ENCODE data around the gene POLR1A.

The POLR1A gene

DNA sequence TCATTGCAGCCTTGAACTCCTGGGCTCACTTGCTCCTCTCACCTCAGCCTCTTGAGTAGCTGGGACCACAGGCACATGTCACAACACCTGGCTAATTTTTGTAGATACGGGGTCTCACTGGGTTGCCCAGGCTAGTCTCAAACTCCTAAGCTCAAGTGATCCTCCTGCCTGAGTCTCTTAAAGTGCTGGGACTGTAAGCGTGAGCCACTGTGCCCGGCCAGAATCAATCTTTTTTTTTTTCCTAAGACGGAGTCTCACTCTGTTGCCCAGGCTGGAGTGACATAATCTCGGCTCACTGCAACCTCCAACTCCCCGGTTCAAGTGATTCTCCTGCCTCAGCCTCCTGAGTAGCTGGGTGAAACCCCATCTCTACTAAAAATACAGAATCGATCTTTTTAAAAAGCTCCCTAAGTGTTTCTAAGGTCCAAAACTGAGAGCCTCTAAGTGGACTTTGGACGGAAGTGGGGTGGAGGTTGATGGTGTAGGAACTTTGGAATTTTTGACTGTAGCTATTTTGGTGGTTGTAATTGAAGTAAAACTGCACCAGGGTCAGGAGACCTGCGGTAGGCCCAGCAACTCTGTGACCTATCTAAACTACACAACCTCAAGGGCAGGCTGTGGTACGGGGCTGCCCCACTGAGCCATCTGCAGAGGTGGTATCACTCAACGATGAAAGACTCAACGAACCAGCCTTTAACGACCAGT, 82.9 kb downstream of the POLR1A start:
- peaks cover 39% of the 10 kb centered on the region for H3K36me3 Mint-ChIP-seq (ENCODE audit: low read depth)
- intact Hi-C loops (cut with micrococcal nuclease), result no loop called here
- peaks cover 47% of the 10 kb centered on the region for H3K4me1 Mint-ChIP-seq (ENCODE audit: low read depth)
- H3K27ac Mint-ChIP-seq, result no peak overlapping the region
- H3K27me3 Mint-ChIP-seq, result no peaks in the 10 kb centered on the region
- H3K4me3 Mint-ChIP-seq, result no peak overlapping the region
- H3K9me3 Mint-ChIP-seq, result no peaks in the 10 kb centered on the region

DNA sequence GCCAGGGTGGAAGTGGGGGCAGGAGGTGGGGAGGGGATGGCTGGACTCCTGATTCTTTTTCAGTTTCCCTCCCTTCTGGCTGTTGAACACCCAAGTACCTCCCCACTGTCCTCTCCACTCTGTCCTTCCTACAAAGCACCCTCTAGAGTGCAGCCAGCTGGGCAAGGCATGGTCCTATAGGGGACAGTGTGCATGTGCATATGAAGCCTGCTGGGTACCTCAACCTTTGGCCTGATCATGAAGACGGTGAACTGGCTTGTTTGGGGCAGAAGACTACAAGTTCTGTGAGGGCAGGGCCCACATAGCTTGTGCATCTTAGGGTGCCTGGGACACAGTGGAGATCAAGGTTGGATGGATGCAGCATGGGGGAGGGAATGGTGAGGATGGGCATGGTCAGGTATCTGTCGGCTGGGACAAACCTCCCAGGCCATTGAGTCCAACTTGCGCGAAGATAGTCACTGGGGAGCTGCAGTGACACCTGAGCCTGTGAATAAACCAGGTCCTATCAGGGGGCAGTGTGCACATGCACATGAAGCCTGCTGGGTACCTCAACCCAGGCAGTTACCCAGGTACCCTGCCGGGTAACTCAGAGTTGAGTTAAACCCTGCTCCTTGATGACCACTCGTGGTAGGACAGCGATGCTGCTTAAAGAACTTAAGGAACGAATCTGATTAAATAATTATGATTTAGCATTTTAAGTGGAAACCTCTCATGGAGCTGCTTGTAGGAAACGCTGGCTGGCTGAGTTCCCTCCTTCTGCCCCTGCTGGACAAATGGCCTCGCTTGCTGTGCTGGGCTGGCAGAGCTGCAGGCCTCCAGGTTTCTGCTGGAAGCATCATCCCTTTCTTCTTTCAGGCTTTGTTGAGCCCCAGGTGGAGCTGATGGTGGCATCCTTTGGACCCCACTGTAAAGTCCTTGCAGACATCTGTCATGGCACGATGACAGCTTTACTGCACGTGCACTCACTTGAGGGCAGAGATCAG, 84.0 kb downstream of the POLR1A start:
- H3K9me3 Mint-ChIP-seq, result no peaks in the 10 kb centered on the region
- H3K4me1 Mint-ChIP-seq (ENCODE audit: low read depth), result peaks cover 47% of the 10 kb centered on the region
- intact Hi-C loops (cut with micrococcal nuclease), result no loop called here
- H3K27ac Mint-ChIP-seq, result no peak overlapping the region
- H3K27me3 Mint-ChIP-seq, result no peaks in the 10 kb centered on the region
- H3K36me3 Mint-ChIP-seq (ENCODE audit: low read depth), result peaks cover 28% of the 10 kb centered on the region
- no peak overlapping the region for H3K4me3 Mint-ChIP-seq

DNA sequence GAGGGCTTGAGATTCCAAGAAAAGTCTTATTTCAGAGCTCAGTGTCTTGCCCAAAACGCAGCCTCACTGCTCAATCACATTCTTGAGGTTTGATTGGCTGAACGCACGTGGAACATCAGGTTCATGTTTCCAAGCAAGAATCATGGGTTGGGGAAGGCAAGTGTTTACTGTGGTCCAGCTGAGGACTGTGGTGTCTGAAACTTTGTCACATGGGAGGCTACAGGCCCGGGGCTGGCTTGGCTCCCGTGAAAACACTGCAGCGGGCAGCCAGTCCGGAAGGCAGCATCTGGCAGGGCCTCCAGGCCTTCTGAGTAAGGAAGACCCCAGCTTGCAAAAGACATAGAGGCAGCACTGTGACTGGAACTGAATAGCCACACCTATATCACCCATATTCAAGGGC, 84.7 kb downstream of the POLR1A start:
- Mint-ChIP-seq H3K4me3 (no peak overlapping the region), H3K27ac (no peak overlapping the region), H3K36me3 (ENCODE audit: low read depth) (peaks cover 22% of the 10 kb centered on the region), H3K9me3 (no peaks in the 10 kb centered on the region), H3K27me3 (no peaks in the 10 kb centered on the region), H3K4me1 (ENCODE audit: low read depth) (peaks cover 47% of the 10 kb centered on the region)
- intact Hi-C loops (cut with micrococcal nuclease), result no loop called here

DNA sequence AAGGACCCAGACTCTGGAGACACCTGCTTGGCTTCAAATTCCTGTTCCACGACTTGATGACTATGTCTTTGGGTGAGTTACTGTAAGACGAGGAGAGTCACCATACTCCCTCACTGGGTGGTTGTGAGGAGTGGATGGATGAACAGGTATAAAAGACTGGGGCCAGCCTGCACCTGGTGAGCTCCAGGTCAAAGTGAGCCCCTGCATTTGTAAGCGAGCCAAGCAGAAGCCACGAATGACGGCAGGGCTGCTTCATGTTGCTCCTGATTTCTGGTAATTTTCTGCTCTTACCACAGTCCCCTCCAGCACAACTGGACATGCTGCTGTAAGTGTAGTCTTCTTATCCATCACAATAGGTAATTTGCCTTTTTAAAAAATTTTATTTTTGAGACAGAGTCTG, 86.6 kb downstream of the POLR1A start:
- Mint-ChIP-seq H3K4me1 (ENCODE audit: low read depth) (peaks cover 55% of the 10 kb centered on the region), H3K9me3 (peaks cover 11% of the 10 kb centered on the region), H3K36me3 (ENCODE audit: low read depth) (peaks cover 13% of the 10 kb centered on the region), H3K4me3 (no peak overlapping the region), H3K27ac (peak overlapping the region; percentile 79), H3K27me3 (no peaks in the 10 kb centered on the region)
- intact Hi-C loops (cut with micrococcal nuclease), result no loop called here

DNA sequence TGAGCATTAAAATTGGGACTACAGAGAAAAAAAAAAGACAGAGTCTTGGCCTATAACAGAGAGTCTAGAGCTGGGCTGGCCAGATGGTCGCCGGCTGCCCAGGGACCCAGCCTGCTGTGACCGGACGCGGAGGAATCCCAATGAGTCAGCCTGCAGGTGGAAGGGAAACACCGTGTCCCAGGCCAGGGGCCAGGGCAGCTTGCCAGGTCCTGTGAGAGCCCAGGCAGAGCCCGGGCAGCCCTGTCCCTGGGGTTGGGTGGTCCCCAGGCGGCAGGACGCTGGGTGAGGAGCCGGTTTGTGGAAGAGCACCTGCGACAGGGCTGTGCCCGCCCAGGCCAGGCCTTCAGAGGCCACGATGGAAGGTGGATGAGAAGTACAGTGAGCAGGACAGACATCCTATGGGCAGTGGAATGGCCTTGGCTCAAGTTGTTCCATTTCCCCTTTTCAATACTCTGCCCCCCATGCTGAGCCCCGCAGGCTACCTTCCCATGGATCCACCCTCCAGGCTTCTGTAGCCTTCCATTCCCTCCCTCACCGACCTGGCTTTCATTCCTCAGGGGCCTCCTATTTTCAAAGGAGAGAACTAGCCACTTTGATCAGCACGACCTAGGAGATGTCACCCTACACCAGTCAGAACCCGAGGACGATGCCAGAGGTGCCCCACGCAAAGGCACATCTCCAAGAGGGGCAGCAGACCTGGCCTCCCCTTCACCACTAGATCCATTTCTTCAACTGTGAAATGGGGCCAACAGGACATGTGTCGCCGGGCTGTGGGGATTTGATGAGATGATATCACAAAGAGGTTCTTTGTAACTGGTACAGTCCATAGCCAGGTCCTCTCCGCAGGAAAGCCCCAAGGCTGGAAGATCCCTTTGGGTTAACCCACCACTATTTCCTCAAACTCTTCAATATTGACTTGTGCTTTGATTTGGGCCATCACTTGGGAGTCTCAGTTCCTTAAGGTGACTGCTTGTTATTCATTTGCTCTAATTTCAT, 87.5 kb downstream of the POLR1A start:
- intact Hi-C loops (cut with micrococcal nuclease), result no loop called here
- Mint-ChIP-seq H3K27me3 (no peaks in the 10 kb centered on the region), H3K4me1 (ENCODE audit: low read depth) (peaks cover 62% of the 10 kb centered on the region), H3K36me3 (ENCODE audit: low read depth) (peaks cover 14% of the 10 kb centered on the region), H3K9me3 (peaks cover 20% of the 10 kb centered on the region), H3K4me3 (no peak overlapping the region), H3K27ac (peak overlapping the region; percentile 79)

DNA sequence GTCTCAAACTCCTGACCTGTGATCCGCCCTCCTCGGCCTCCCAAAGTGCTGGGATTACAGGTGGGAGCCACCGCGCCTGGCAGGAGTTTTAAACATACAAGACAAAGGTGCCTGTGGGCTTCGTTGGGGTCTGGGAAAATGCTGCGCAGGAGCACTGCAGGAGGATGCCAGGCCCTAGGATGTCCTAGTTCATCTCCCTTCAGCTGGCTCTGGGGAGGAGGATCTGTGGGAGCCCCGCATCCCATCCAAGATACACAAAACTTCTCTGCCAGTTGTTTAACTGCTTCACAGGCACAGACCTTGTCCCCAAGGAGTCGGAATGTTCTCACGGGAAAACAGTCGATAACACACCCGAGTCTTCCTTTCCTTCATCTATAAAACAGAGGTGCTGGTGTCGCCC, 89.1 kb downstream of the POLR1A start:
- H3K4me3 Mint-ChIP-seq, result peak overlapping the region; percentile 14

DNA sequence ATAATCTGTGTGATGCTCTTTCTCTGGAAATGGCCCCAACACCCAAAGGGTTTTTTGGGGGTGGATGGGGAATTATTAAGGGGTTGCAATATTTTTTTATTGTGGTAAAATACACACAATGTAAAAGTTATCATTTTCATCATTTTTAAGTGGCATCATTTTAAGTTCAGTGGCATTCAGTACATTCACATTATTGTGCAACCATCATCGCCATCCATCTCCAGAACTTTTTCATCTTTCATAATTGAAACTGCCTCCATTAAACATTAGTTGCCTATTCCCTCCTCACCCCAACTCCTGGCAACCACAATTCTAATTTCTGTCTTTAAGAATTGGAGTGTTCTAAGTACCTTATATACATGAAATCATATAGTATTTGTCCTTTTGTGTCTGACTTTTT, 90.0 kb downstream of the POLR1A start:
- intact Hi-C loops (cut with micrococcal nuclease), result no loop called here
- peaks cover 60% of the 10 kb centered on the region for H3K4me1 Mint-ChIP-seq (ENCODE audit: low read depth)

More for the DNA sequence above, 89.1 kb downstream of the POLR1A start:
- H3K9me3 Mint-ChIP-seq, result peaks cover 20% of the 10 kb centered on the region
- H3K27me3 Mint-ChIP-seq, result no peaks in the 10 kb centered on the region
- peaks cover 14% of the 10 kb centered on the region for H3K36me3 Mint-ChIP-seq (ENCODE audit: low read depth)
- H3K4me1 Mint-ChIP-seq (ENCODE audit: low read depth), result peaks cover 68% of the 10 kb centered on the region
- peak overlapping the region; percentile 79 for H3K27ac Mint-ChIP-seq
- intact Hi-C loops (cut with micrococcal nuclease), result no loop called here

DNA sequence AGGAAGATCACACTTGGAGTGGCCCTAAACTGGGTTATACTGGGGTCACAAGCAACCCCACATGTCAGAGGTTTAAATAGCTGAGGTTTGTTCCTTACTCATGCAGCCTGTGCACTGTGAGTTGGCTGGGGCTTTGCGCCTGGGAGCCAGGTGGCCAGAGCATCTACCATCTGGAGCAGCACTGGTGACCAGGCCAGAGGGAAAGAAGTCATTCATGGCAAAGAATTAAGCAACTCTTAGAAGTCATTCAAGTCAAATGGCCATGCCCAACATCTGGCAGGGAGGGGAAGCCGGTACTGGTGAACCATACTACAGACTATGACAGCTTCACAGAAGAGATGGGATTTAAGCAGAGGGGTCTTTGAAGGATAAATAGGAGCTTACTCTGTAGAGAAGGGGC, 90.7 kb downstream of the POLR1A start:
- H3K4me3 Mint-ChIP-seq, result no peak overlapping the region
- H3K36me3 Mint-ChIP-seq (ENCODE audit: low read depth), result peaks cover 14% of the 10 kb centered on the region
- peak overlapping the region; percentile 48 for H3K27ac Mint-ChIP-seq
- peaks cover 59% of the 10 kb centered on the region for H3K4me1 Mint-ChIP-seq (ENCODE audit: low read depth)
- peaks cover 20% of the 10 kb centered on the region for H3K9me3 Mint-ChIP-seq
- intact Hi-C loops (cut with micrococcal nuclease), result no loop called here
- no peaks in the 10 kb centered on the region for H3K27me3 Mint-ChIP-seq

More for the DNA sequence above, 90.0 kb downstream of the POLR1A start:
- Mint-ChIP-seq H3K27me3 (no peaks in the 10 kb centered on the region), H3K27ac (peak overlapping the region; percentile 48), H3K36me3 (ENCODE audit: low read depth) (peaks cover 14% of the 10 kb centered on the region), H3K9me3 (peaks cover 20% of the 10 kb centered on the region), H3K4me3 (no peak overlapping the region)

DNA sequence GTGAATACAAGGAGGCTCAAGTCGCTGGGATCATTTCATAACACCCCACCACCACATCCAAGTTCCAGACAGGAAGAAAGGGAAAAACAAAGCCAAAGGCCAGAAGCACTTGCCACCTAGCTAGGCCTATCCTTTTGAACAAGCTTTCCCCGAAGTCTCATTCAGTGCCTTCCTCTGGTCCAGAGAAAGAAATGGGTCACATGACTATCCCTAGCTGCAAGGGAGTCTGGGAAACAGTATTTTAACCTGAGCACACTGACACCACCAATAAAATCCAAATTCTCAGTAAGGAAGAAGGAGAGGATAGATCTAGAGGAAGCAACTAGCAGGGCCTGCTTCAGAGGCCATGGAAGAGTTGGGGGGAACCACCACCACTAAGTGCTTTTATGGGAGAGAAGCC, 91.2 kb downstream of the POLR1A start:
- peaks cover 59% of the 10 kb centered on the region for H3K4me1 Mint-ChIP-seq (ENCODE audit: low read depth)
- peaks cover 20% of the 10 kb centered on the region for H3K9me3 Mint-ChIP-seq
- no peaks in the 10 kb centered on the region for H3K27me3 Mint-ChIP-seq
- H3K27ac Mint-ChIP-seq, result peak overlapping the region; percentile 48
- H3K36me3 Mint-ChIP-seq (ENCODE audit: low read depth), result peaks cover 14% of the 10 kb centered on the region
- H3K4me3 Mint-ChIP-seq, result no peak overlapping the region
- intact Hi-C loops (cut with micrococcal nuclease), result no loop called here

DNA sequence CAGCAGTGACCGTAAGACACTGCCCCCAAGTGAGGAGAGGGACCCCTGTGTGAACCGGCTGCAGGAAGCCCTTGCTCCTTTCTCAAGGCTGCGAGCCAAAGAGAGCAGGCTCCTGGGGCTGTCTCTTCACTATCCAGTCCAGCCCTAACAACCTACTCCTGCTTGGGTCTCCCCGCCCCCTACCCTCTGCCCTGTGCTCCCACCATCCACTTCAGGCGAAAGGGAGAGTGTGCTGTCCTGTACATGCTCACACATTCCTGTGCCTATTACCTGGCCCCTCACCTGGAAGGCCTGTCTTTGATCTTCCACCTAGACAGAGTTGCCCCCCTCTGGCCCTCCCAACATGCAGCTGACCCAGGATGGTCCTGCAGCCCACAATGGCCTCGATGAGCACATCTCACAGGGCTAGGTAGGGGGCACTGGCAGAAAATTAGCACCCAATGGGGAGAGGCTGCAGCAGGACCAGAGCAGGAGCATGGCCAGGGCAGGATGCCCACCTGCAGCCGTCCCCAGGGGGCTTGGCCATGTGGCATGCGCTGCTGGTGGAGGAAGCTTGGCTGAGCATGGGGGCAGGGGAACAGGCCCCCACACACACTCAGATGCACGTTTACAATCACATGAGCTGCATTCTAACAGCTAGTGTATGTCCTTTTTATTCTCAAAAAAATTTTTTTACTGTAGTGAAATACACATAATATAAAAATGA, 93.5 kb downstream of the POLR1A start:
- Mint-ChIP-seq H3K4me1 (ENCODE audit: low read depth) (peaks cover 39% of the 10 kb centered on the region), H3K4me3 (no peak overlapping the region), H3K27me3 (no peaks in the 10 kb centered on the region), H3K9me3 (peaks cover 20% of the 10 kb centered on the region), H3K36me3 (ENCODE audit: low read depth) (peaks cover 14% of the 10 kb centered on the region), H3K27ac (no peak overlapping the region)
- intact Hi-C loops (cut with micrococcal nuclease), result no loop called here

DNA sequence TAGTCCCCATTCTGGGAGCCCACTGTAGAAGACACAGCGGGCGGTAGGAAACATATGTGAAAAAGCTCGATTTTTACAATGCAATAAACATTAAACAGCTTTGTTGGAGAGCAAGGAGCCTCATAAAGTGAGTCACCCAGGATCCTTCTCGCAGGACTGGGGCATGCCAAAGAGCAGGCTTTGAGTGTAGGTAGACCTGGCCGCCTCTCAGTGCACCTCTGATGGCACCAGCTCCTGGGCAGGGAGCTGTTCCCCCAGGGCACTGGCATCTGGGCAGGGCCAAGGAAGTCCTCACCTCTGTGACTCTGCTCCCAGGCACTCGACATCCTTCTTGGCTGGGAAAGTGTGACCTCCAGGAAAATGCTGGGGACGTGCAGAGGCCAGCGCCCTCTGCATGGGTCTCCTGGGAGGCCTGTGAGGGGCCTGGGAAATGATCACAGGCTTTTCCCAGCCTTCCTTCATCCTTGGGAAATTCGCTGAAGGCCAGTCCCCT, 94.2 kb downstream of the POLR1A start:
- H3K27ac Mint-ChIP-seq, result no peak overlapping the region
- peaks cover 24% of the 10 kb centered on the region for H3K9me3 Mint-ChIP-seq
- H3K27me3 Mint-ChIP-seq, result no peaks in the 10 kb centered on the region
- intact Hi-C loops (cut with micrococcal nuclease), result no loop called here
- peaks cover 14% of the 10 kb centered on the region for H3K36me3 Mint-ChIP-seq (ENCODE audit: low read depth)
- H3K4me1 Mint-ChIP-seq (ENCODE audit: low read depth), result peaks cover 32% of the 10 kb centered on the region
- H3K4me3 Mint-ChIP-seq, result no peak overlapping the region

DNA sequence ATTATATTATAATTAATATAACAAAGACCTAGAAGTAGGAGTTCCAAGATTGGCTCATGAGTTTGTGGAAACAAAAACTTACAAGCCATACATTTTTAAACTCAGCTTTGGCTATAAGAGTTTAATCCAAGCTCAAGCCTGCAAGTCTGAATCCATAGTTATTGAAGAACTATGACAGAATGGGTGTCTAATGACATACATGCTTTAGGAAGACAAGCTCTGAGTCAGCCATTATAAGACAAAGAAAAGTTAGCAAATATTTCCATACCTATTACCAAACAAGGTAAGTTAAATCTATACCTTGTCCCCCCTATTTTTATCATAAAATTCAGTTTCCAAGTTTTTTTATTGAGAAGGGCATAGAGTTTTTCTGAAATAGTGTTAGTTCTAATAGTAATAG, 95.6 kb downstream of the POLR1A start:
- H3K4me3 Mint-ChIP-seq, result no peak overlapping the region
- H3K27ac Mint-ChIP-seq, result no peak overlapping the region
- H3K9me3 Mint-ChIP-seq, result peaks cover 33% of the 10 kb centered on the region
- intact Hi-C loops (cut with micrococcal nuclease), result no loop called here
- H3K36me3 Mint-ChIP-seq (ENCODE audit: low read depth), result peaks cover 14% of the 10 kb centered on the region
- H3K27me3 Mint-ChIP-seq, result no peaks in the 10 kb centered on the region
- peaks cover 22% of the 10 kb centered on the region for H3K4me1 Mint-ChIP-seq (ENCODE audit: low read depth)

DNA sequence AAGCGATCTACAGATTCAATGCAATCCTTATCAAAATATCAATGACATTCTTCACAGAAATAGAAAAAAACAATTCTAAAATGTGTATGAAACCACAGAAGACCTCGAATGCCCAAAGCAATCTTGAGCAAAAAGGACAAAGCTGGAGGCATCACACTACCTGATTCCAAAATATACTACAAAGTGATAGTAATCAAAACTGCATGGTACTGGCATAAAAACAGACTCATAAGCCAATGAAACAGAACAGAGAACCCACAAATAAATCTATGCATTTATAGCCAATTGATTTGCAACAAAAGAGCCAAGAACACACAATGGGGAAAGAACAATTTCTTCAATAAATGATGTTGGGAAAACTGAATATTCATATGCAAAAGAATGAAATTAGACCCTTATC, 99.2 kb downstream of the POLR1A start:
- Mint-ChIP-seq H3K36me3 (ENCODE audit: low read depth) (no peaks in the 10 kb centered on the region), H3K27me3 (no peaks in the 10 kb centered on the region), H3K4me3 (no peak overlapping the region), H3K9me3 (peaks cover 21% of the 10 kb centered on the region), H3K4me1 (ENCODE audit: low read depth) (peaks cover 22% of the 10 kb centered on the region), H3K27ac (no peak overlapping the region)
- intact Hi-C loops (cut with micrococcal nuclease), result no loop called here

Measured in dendritic cell treated with granulocyte-macrophage colony-stimulating factor and Interleukin-4, amounts not matched to agents 40 ng/mL and 50 ng/mL, for 4 days (primary cell).